IPS-11a (cell line): ENCODE measurements around the gene USP54.

ENCODE experiments used
- H3K4me3 ChIP-seq: one replicate; pipeline ENCODE4 v1.5.1; 2013; ENCODE audit warnings: low read depth, low read length, control low read depth

Gene USP54

DNA sequence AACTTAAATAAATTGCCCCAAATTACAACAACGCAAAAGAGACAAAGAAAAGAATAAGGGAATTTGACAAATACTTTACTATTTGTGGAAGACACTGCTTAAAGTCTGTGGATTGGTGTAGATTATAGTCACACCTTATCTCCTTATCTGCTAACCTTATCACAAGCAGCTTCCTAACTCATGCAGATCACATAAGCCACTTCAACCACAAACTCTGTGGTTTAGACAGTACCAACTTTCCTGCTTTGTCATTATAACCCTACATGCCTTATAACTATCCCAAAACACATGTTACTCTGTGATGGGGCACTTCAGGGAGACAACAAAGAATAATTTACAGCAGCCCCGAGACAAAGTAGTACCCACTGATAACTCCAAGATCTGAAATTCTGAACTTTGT is 53.9 kb downstream of the USP54 start:
- no peak overlapping the region for H3K4me3 ChIP-seq

DNA sequence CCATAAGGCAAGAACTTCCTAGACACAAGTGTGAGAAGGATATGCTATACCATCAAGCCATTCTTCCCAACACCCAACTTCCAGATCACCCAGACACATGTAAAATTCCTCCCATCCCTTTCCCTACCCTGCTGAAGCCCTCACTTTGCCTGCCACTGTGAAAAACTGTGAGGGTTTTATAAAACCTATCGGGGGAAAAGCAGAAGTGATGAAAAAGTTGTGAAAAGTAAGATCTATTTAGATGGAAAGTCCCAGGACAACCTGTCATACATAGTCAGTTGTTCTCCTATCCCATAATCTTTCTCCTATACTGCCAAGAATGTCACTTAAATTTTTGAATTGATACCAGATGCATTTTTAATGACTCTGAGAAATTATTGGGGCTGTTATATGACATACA is 56.3 kb downstream of the USP54 start:
- no peak overlapping the region for H3K4me3 ChIP-seq

DNA sequence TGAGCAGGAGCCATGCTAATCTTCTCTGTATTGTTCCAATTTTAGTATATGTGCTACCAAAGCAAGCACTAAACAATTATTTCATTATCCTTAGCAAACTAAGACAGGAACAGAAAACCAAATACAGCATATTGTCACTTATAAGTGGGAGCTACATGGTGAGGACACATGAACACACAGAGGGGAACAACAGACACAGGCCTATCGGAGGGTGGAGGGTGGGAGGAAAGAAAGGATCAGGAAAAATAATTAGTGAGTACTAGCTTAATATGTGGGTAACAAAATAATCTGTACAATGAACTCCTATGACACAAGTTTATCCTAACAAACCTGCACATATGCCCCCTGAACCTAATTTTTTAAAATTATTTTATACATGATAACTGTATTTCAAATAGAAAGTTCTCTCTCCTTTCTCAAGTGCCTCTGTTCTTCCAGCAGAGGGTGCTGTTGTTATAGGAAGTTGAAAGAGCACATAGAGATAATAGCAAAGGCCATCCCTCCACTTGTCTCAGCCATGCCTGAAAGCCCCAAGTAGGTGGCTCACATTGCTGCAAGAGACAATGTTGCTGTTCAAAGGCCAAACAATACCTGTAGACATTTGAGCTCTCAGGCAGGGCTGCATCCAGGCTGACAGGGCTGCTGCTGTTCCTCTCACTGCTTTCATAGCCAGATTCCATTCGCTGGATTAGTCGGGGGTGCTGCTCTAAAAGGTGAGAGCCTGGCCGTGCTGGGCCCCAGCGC is 61.9 kb downstream of the USP54 start:
- no peak overlapping the region for H3K4me3 ChIP-seq

DNA sequence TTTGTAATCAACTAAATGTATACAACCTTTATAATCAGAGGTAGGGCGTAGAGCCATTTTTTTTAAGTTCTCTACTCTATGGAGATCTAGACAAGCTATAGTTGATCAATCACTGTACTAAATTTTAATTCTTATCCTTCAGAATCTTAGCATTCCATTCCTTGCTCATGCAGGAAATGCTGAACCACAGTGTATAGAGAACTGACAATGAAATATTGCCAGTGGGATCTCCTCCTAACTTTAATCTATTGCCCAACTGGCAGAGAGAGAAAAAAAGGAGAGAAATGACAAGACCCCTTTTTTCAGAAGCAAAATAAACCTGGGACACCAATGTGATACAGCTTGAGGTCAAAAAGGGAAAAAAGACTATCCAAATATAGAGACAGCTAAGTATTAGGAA is 68.9 kb downstream of the USP54 start:
- no peak overlapping the region for H3K4me3 ChIP-seq

DNA sequence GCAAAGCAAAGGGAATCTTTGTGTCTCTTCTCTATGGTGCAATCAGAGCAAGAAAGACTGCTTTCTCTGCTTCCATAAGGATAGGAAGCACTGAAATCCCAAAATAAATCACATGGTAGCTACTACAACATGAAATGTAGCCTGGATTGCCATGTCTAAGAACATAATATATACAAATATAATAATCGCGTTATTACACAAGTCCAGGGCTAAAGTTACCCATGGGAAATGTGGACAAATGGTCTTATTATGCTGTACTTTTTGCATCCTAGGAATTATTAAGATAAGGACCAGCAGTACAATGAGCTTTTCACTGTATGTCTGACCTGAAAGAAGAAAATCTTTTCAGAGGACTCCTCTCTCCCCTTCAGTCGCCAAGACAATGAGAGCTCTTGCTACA is 71.8 kb downstream of the USP54 start:
- H3K4me3 ChIP-seq = no peak overlapping the region

DNA sequence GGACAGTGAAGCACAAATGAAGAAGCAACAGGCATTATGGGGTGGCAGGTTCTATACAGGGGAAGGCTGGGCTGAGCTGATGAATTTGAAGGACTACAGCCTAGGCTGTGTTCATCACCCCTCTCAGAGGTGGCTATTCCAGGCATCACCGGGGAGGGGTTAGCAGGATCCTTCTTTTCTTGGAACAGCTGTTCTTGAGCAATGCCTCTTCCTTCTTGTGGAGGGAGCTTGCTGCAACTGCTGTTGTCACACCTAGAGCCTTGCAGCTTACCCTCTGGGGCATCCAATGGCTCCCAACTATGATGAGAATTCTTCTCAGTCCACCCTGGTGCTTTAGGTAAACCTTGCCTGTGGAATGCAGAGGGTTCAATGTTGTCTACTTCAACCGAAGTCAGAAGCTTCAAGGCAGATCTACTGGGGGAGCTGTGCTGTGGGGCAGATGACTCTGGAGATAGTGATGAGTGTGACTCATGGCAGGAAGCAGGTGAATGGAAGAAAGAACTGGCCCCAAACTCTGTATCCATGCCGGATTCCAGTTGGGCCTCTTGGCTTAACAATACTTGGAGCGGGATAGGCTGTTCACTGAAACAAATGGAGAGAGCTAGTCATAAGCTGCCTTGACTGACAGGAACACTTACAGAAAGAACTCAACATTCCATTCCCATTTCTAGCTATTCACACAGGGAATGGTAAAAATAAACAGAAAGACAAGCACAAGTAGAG is 73.8 kb downstream of the USP54 start:
- no peak overlapping the region for H3K4me3 ChIP-seq

DNA sequence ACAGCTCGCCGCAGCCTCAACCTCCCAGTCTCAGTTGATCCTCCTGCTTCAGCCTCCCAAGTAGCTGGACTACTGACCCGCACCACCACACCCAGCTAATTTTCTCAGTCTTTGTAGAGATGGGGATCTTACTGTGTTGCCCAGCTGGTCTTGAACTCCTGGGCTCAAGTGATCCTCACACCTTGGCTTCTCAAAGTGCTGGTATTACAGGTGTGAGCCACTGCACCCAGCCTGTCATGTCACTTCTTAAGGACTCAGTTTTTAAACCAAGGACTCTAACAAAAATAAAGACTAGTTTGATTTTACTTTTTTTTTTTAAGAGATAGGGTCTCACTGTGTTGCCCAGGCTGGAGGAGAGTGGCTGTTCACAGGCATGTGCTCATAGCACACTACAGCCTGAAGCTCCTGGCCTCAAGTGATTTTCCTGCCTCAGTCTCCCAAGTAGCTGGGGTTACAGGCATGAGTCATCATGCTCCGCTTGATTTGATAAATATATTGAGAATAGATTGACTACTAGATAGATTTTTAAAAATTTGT is 78.9 kb downstream of the USP54 start:
- H3K4me3 ChIP-seq = no peak overlapping the region

DNA sequence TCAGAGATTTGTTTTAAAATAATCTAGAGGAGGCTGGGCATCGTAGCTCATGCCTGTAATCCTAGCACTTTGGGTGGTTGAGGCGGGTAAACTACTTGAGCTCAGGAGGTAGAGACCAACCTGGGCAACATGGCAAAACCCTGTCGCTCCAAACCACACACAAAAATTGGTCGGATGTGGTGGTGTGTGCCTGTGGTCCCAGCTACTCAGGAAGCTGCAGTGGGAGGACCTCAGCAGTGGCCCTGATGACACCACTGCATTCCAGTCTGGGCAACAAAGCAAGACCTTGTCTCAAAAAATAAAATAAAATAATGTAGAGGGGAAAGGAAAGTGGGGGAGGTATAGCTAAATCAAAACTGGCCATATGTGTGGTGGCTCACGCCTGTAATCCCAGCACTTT is 81.4 kb downstream of the USP54 start:
- H3K4me3 ChIP-seq = no peak overlapping the region

DNA sequence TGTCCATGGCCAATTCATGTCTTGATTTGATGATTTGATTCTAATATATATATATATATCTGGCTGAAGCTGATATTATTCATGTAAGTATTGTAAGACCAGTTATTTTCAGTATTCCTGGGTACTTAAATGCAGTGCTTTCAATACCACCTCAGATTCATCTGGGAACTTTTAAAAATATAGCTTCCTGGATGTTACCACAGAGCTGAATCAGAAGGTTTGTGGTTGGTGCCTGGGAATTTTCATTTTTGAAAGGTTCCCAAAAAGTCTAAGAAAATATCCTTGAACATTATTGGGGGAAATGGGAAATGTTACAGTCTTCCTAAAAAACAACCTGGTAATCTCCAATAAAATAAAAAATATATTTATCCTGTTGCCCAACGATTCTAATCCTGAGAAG is 84.7 kb downstream of the USP54 start:
- no peak overlapping the region for H3K4me3 ChIP-seq

DNA sequence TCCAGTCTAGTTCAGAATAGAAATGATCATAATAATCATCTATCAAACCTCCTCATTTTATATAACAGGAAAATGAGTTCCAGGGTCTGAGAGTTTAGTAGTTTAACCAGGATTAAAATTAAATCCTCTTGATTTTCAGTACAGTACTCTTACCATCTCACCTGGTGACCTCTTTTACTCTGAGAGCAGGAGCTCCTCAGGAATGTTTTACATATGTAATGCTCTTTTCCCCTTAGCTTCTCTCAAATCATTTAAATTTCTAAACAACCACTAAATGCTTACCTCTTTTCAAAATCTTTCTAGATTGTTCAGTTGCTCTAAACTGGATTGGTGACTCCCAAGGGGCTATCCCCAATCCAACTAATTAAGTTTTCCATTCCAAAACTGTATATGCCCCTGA is 85.1 kb downstream of the USP54 start:
- no peak overlapping the region for H3K4me3 ChIP-seq

DNA sequence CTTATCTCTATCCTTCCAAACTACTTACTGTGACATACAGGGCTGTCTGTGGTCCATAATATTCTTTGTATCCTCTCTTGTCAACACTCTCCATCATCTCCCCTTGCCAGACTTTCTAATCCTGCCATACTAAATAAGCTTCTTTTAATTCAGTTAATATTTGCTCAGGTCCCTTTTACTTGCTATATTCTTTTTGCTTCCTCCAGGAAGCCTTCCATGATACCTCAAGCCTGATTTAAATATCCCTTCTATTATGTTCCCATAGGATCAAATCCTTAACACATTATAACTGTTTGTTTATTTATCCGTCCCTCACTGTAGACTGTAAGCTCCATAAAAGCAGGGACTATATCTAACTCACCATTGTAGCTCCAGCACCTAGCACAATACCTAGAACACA is 88.1 kb downstream of the USP54 start:
- no peak overlapping the region for H3K4me3 ChIP-seq

DNA sequence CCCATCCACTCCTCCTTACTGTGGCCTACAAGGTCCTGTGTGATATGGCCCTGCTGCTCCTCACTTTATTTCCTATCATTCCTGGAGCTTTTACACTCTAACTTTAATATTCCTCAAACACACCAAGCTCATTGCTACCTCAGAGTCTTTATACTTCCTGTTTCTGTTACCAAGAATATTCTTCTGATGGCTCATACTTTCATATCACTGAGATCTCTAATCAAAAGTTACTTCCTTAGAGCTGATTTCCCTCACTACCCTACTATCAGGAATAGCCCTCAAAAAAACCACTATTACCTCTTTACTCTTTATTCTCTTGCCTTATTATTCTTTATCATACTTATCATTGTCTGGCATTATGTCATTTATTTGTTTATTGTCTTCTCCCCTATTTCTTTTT is 89.5 kb downstream of the USP54 start:
- H3K4me3 ChIP-seq = no peak overlapping the region

DNA sequence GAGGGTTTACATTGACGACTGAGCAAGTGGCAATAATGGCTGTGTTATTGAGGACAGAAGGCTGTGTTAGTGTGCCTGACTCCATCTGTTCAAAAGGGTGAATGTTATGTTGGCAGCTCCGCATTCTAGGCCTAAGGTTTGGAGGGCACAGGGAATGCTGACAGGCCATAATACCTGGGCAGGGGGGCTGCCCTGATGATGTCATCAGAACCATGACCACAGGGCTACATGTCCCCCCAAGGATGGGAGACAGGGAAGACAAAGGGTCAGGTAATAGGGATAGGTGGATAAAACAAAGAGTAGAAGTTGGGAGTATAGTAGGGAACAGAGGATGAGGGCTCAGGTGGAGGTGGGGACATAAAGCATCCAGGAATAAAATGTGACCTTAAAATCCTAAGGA is 93.5 kb downstream of the USP54 start:
- H3K4me3 ChIP-seq = no peak overlapping the region

DNA sequence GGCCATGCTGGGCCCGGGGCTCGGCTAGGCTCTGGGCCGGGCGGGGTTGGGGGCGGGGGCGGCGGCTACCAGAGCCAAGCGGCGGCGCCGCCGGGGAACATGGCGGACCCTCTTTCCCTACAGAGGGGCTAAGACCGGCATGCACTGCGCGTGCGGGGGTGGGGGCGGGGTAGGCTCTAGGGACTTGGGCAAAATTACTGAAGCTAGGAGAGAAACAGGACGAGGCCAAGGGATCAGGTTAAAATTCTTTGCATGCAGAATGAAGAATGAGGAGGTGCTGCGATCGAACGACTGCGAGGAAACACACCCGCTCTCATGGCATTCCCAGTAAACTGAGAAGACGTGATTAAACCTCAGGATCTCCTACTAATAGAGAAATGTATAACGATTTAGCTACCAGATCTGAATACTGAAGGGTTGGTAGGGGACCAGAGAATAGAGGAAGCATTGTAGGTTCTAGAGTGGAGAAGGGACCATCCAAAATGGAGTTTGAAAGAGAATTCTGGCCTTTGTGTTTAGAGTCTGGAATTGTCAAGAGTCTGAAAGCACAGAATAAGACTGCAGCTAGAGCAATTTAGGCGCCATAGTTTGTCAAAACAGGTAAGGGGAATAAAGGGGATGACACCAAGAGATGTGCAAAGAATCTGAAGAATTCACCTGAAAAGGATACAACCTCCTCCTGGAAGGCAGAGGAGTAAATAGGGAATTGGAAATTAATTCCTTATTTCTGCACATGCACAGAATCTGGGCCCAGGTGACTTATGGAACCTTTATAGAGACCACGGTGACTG is 95.1 kb downstream of the USP54 start, which contains the start of gene PPP3CB:
PPP3CB (minus strand) TSS at position 141 of the 791 bp plus-strand sequence; CDS start at position 6, 135 bp downstream.
- peak within 1 kb of the TSS; percentile 95 for H3K4me3 ChIP-seq

DNA sequence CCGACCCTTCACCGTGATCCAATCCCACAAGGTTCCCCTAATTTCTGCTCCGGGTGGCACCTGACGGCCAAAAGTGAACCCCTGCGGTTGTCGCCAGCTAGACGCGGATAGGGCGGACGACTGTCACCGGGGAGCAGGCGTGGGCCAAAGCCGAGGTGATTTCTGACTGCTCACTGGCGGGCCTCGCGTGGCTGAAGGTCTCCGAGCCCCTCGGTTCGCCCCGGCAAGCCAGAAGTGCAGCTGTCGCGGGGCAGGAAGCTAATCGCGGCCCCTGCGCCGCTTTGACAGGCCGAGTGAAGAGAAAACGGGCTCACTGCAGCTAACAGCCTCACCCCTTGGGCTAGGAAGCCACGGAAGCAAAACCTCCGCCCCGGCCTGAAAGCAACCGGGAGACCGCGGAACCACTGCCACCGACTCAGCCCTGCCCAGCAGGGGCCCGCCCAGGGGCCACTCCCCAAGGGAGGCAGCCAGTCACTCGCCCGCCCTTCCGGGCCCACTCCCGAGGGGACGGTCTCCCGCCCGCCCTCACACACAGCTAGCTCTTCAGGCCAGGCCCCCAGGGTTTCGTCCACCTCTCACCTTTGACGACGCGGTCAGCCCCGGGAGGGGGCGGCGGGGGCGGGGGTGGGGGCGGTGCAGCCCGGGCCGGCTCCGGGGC is 95.8 kb downstream of the USP54 start:
- peak overlapping the region; percentile 95 for H3K4me3 ChIP-seq

DNA sequence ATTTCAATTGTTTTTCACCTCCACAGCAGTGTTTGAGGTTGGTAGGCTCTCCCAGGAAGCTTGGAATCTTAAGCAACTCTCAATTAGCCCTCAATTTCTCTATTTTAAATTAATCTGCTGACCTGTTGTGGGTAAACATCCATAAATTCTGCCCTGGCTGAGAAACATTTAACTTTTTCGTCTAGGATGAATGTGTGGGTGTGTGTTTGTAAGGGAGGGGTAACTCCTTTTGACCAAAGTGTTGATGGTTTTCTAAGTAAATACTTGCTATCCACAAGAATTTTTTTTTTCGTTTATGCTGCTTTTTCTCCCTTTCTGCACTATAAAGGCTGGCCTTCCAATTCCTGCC is 96.3 kb downstream of the USP54 start:
- peak overlapping the region; percentile 95 for H3K4me3 ChIP-seq

DNA sequence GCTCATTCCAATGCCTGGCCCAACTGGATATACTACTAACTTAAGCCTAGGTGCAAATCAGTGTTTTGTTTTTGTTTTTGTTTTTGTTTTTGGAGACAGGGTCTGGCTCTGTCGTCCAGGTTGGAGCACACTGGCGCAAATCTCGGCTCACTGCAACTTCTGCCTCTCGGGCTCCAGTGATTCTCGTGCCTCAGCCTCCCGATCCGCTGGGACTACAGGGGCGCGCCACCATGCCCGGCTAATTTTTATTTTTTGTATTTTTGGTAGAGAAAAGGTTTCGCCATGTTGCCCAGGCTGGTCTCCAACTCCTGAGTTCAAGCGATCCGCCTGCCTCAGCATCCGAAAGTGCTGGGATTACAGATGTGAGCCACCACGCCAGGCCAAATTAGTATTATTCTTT is 96.9 kb downstream of the USP54 start:
- H3K4me3 ChIP-seq = no peak overlapping the region

DNA sequence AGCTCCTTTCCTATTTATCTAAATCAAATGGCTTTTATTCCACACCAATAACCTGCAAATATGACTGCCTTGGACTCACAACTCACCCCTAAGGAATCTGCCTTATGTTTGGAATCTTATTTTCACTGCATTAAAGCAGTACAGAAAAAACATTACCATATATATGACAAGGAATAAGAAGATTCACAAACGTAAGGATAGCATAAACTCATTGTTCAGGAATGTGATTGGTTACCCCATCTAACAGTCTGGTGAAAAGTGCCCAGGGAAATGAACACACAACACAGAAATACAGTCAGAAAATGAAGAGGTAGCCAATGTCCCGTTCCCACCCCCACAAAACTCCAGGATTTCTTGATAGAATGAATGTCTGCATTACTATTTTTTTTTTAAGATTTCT is 97.4 kb downstream of the USP54 start:
- no peak overlapping the region for H3K4me3 ChIP-seq

DNA sequence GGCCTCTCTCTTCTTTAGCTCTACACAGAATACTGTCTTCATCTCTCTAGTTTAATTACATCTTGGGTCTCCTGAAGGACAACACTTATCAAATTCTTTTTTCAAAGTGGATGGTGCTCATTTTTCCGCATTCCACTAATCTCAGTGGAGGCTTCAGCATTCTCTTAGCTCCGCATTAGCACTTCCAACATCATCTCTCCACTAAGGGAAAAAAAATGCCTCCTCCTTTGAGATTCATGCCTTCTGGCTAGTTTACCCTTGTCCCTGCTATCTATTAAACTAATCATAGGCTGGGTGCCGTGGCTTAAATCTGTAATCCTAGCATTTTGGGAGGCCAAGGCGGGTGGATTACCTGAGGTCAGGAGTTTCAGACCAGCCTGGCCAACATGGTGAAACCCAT is 104.5 kb downstream of the USP54 start:
- H3K4me3 ChIP-seq = no peak overlapping the region

DNA sequence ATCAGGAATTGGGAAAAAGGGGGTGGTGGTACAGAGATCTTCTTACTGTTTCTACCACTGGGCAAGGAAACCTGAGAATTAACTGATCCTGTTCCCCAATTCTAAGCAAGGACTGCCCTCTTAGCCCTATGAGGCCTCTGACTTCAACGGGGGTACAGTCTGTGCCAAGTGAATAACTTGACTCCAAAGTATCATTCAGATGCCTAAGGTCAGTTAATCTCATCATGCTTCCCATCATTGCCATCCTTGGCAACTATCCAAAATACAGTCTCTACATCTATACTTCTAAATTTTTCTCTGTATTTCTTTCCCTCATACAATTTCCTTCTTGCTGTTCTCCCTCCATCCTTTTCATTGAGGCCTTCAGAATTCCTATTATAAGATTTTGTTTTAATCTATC is 105.8 kb downstream of the USP54 start:
- no peak overlapping the region for H3K4me3 ChIP-seq

DNA sequence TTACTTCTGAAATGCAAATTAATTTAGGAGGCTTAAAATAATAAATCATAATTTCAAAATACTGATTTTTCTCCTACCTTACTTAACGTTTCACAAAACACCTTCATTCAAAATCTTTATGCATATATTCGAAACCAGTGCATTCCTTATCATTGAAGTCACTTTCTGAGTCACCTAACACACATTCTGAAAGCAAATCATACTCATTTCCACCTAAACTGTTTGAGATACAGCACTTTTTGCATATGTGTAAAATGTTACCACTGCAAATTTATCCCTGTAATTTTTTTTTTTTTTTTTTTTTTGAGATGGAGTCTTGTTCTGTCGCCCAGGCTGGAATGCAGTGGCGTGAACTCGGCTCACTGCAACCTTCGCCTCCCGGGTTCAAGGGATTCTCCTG is 111.0 kb downstream of the USP54 start:
- no peak overlapping the region for H3K4me3 ChIP-seq
